Adrenal gland (tissue), 5 donors: Measurements from ENCODE around the gene FBXL19.

Source experiments
- CTCF ChIP-seq, 6 experiments: fragments of 450-650 bp in 4 of 6; fragments of 200-600 bp in 2 of 6; sonication (generic) in 1 of 6; IDR thresholded peaks; 1 replicate in 5 of 6; 2 replicates in 1 of 6; pipeline versions ENCODE4 v1.5.1 to v1.8.0; 2016 to 2021; ENCODE audit warnings: antibody characterized with exemption in 6 of 6, mild to moderate bottlenecking in 2 of 6, moderate library complexity in 1 of 6
- POLR2A ChIP-seq, 2 donors: fragments of 450-650 bp; IDR thresholded peaks; one replicate each; pipeline ENCODE4 v1.6.1; 2017; ENCODE audit warnings: antibody characterized with exemption in 2 of 2, mild to moderate bottlenecking in 2 of 2, moderate library complexity in 1 of 2
- donor health status: DM: no; HTN: no; CAD: no.

GRCh38 chr16:30958175-30959079 lies 35.1 kb downstream of the FBXL19 start:
- TF ChIP-seq CTCF (IDR thresholded peaks at IDR 0.05), result no peak
- no peak for TF ChIP-seq POLR2A (IDR thresholded peaks at IDR 0.05)
